Endodermal cell (in vitro differentiated cells): Measurements from ENCODE around the gene CACNA2D2. TPM values are rescaled to one million over a fixed set of nuclear protein-coding genes. Genes with fewer than 3 reads are reported as not detected.

ENCODE experiments used
- DNase-seq: peaks from one replicate; pipeline ENCODE4 v3.0.0-alpha.2; 2017
- H3K27ac ChIP-seq: 2 replicates; pipeline ENCODE4 v1.5.1; 2013; ENCODE audit warnings: mild to moderate bottlenecking, low read depth, low read length, moderate library complexity
- H3K27me3 ChIP-seq: 2 replicates; pipeline ENCODE4 v1.6.1; 2013; ENCODE audit warnings: mild to moderate bottlenecking, low read length, moderate library complexity; ENCODE audit not compliant: insufficient read depth, control insufficient read depth, poor library complexity, severe bottlenecking
- H3K36me3 ChIP-seq: 2 replicates; pipeline ENCODE4 v1.7.0; 2013; ENCODE audit warnings: mild to moderate bottlenecking, low read length, moderate library complexity; ENCODE audit not compliant: control insufficient read depth, insufficient read depth
- H3K4me1 ChIP-seq: one replicate; pipeline ENCODE4 v1.7.0; 2013; ENCODE audit warnings: low read length; ENCODE audit not compliant: control insufficient read depth, insufficient read depth
- H3K4me3 ChIP-seq: 2 replicates; pipeline ENCODE4 v1.5.1; 2013; ENCODE audit warnings: mild to moderate bottlenecking, low read length, moderate library complexity
- H3K9ac ChIP-seq: 2 replicates; pipeline ENCODE4 v1.6.1; 2013; ENCODE audit warnings: mild to moderate bottlenecking, low read length, moderate library complexity; ENCODE audit not compliant: poor library complexity, severe bottlenecking; ENCODE audit errors: extremely low read depth
- H3K9me3 ChIP-seq: 2 replicates; pipeline ENCODE4 v1.6.1; 2013; ENCODE audit warnings: mild to moderate bottlenecking, low read length, moderate library complexity; ENCODE audit not compliant: control insufficient read depth
- H3K27ac Mint-ChIP-seq: 2 replicates; pipeline ENCODE4 v1.8.0; 2020; ENCODE audit warnings: mixed read lengths
- H3K27me3 Mint-ChIP-seq: 2 replicates; pipeline ENCODE4 v1.8.0; 2021; ENCODE audit warnings: mild to moderate bottlenecking, mixed read lengths; ENCODE audit not compliant: insufficient read depth
- H3K36me3 Mint-ChIP-seq: 2 replicates; pipeline ENCODE4 v1.8.0; 2020; ENCODE audit warnings: low read depth, mixed read lengths
- H3K4me1 Mint-ChIP-seq: 2 replicates; pipeline ENCODE4 v1.8.0; 2020; ENCODE audit warnings: mixed read lengths
- H3K4me3 Mint-ChIP-seq: 2 replicates; pipeline ENCODE4 v1.8.0; 2020; ENCODE audit warnings: mild to moderate bottlenecking, moderate library complexity, mixed read lengths
- H3K9me3 Mint-ChIP-seq: 2 replicates; pipeline ENCODE4 v1.8.0; 2020; ENCODE audit warnings: mild to moderate bottlenecking, mixed read lengths
- CTCF ChIP-seq: fragments of 200-600 bp; sonication (generic); conservative IDR thresholded peaks from 2 replicates; pipeline ENCODE4 v1.5.0; 2021; ENCODE audit warnings: antibody characterized with exemption, mild to moderate bottlenecking
- WGBS, 2 experiments: methylation state at CpG; one replicate each; pipeline versions ENCODE4 v1.1.5 to v1.1.7; 2013; ENCODE audit warnings: missing lambda C conversion rate in 2 of 2, mixed read lengths in 1 of 2; ENCODE audit not compliant: insufficient coverage in 1 of 2, insufficient read length in 1 of 2; 5-methylcytosine and 5-hydroxymethylcytosine counted together
- total RNA-seq, 2 donors: library from RNA; stranded (reverse); fragmentation: NEBNext Ultra II Directional in 1 of 2; extraction: Animal tissue kit (Norgen Biotek cat#: 25700) in 1 of 2; gene quantifications; 2 replicates in 1 of 2; 3 replicates in 1 of 2; pipeline ENCODE4 v1.2.1, GENCODE V29; 2021

CACNA2D2 gene
- total RNA-seq, 2 donors from 2014 or later = 17.6 to 20.7 TPM

DNA sequence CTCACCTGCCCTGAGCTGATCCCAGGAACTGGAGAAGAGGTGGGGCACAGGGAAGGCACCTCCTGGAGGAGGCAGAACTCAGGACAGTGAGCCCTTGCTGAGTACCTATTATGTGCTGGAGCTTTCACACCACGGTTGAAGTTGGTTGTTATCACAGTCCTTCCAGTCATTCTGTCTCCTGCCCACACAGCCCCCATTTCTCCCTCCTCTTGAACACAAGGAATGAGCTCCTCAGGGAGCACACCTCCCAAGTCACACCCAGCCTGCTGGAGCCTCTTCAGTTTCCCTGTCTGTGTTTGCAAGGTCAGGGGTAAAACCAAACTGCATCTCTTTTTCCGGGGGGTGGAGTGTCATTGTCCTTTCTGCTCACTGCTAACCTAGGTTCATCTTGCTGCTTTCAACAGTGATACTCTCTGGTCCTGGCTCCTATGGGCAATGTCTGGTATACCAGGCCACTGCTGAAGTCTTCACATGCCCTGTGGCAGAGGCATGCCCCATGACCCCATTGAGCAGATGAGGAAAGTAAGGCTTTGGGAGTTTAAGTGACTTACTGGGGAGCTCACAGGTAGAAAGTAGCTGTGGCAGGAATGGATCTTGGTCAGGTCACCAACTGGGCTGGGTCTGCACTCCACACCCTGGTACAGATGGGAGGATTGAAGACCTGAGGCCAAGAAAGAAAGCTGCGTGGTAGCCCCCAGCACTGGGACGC is 34.1 kb upstream of the CACNA2D2 start:
- peaks cover 5% of the 10 kb centered on the region for H3K27me3 Mint-ChIP-seq
- H3K9me3 Mint-ChIP-seq = no peaks in the 10 kb centered on the region
- no peak for DNase-seq
- H3K27ac ChIP-seq = no peak overlapping the region
- H3K36me3 ChIP-seq = no peaks in the 10 kb centered on the region
- no peaks in the 10 kb centered on the region for H3K27me3 ChIP-seq
- H3K9me3 ChIP-seq = no peaks in the 10 kb centered on the region
- WGBS, 2 experiments = 82 to 95% methylated on average over 2 to 4 of the region's 4 CpGs
- H3K27ac Mint-ChIP-seq = no peak overlapping the region
- no peak overlapping the region for H3K4me3 ChIP-seq
- H3K36me3 Mint-ChIP-seq = no peaks in the 10 kb centered on the region
- no peak overlapping the region for H3K9ac ChIP-seq
- no peak overlapping the region for H3K4me3 Mint-ChIP-seq
- H3K4me1 Mint-ChIP-seq = peaks cover 20% of the 10 kb centered on the region
- peaks cover 4% of the 10 kb centered on the region for H3K4me1 ChIP-seq
- no peak for TF ChIP-seq CTCF

GRCh38 chr3:50536471-50537180 is 33.2 kb upstream of the CACNA2D2 start:
- Mint-ChIP-seq H3K36me3 (no peaks in the 10 kb centered on the region), H3K27me3 (peaks cover 9% of the 10 kb centered on the region)

More at GRCh38 chr3:50536471-50537180, 33.2 kb upstream of the CACNA2D2 start:
- Mint-ChIP-seq H3K4me3 (no peak overlapping the region), H3K9me3 (no peaks in the 10 kb centered on the region), H3K4me1 (peaks cover 20% of the 10 kb centered on the region), H3K27ac (no peak overlapping the region)
- no peak for DNase-seq
- no peak for TF ChIP-seq CTCF
- no peaks in the 10 kb centered on the region for H3K27me3 ChIP-seq
- H3K4me3 ChIP-seq = no peak overlapping the region
- WGBS, 2 experiments = 85 to 91% methylated on average over 2 to 5 of the region's 5 CpGs
- H3K27ac ChIP-seq = no peak overlapping the region
- H3K36me3 ChIP-seq = no peaks in the 10 kb centered on the region
- peaks cover 4% of the 10 kb centered on the region for H3K4me1 ChIP-seq
- H3K9me3 ChIP-seq = no peaks in the 10 kb centered on the region
- no peak overlapping the region for H3K9ac ChIP-seq
